Ishikawa (cell line): Measurements from ENCODE around the gene YWHAB.

ENCODE experiments used
- CEBPB ChIP-seq: IDR thresholded peaks from 2 replicates; pipeline ENCODE4 v1.6.1; 2012
- CREB1 ChIP-seq: IDR thresholded peaks from 2 replicates; pipeline ENCODE4 v1.6.1; 2012; ENCODE audit warnings: low read depth
- EGR1 ChIP-seq: IDR thresholded peaks from 2 replicates; pipeline ENCODE4 v1.6.1; 2012
- EP300 ChIP-seq: IDR thresholded peaks from 2 replicates; pipeline ENCODE4 v1.6.1; 2012; ENCODE audit warnings: borderline replicate concordance
- FOXM1 ChIP-seq: IDR thresholded peaks from 2 replicates; pipeline ENCODE4 v1.6.1; 2012; ENCODE audit warnings: low read depth, borderline replicate concordance
- MAX ChIP-seq: IDR thresholded peaks from 2 replicates; pipeline ENCODE4 v1.6.1; 2012
- NFIC ChIP-seq: IDR thresholded peaks from 2 replicates; pipeline ENCODE4 v1.6.1; 2012
- RAD21 ChIP-seq: IDR thresholded peaks from 2 replicates; pipeline ENCODE4 v1.6.1; 2012; ENCODE audit warnings: low read depth
- REST ChIP-seq: IDR thresholded peaks from 2 replicates; pipeline ENCODE4 v1.6.1; 2012; ENCODE audit warnings: low read depth, mild to moderate bottlenecking
- TAF1 ChIP-seq: IDR thresholded peaks from 2 replicates; pipeline ENCODE4 v1.6.1; 2012; ENCODE audit warnings: low read depth, mild to moderate bottlenecking
- TCF12 ChIP-seq: IDR thresholded peaks from 2 replicates; pipeline ENCODE4 v1.6.1; 2012; ENCODE audit warnings: low read depth
- TEAD4 ChIP-seq: IDR thresholded peaks from 2 replicates; pipeline ENCODE4 v1.6.1; 2012
- USF1 ChIP-seq: IDR thresholded peaks from 2 replicates; pipeline ENCODE4 v1.6.1; 2012
- YY1 ChIP-seq: IDR thresholded peaks from 2 replicates; pipeline ENCODE4 v1.6.1; 2012; ENCODE audit warnings: low read depth
- ZBTB7A ChIP-seq: IDR thresholded peaks from 2 replicates; pipeline ENCODE4 v1.6.1; 2012; ENCODE audit warnings: low read depth

Gene YWHAB

GRCh38 chr20:44916586-44916985, 31.1 kb downstream of the YWHAB start:
- TF ChIP-seq FOXM1: no peak
- TF ChIP-seq CREB1: no peak
- no peak for TF ChIP-seq MAX
- no peak for TF ChIP-seq REST
- no peak for TF ChIP-seq CEBPB
- TF ChIP-seq TEAD4: no peak

GRCh38 chr20:44917399-44917798, 31.9 kb downstream of the YWHAB start:
- TF ChIP-seq EP300 (no peak), ZBTB7A (no peak), RAD21 (no peak), MAX (no peak), CREB1 (no peak), TAF1 (no peak), USF1 (no peak), NFIC (no peak), TCF12 (no peak), FOXM1 (no peak), EGR1 (no peak), CEBPB (no peak), REST (no peak), YY1 (no peak), TEAD4 (no peak)

- TF ChIP-seq NFIC (no peak), YY1 (no peak)
Observed at GRCh38 chr20:44918342-44918741, 32.8 kb downstream of the YWHAB start.

- TF ChIP-seq CREB1 (no peak), TAF1 (no peak), NFIC (no peak), TCF12 (no peak), REST (no peak), EGR1 (no peak), FOXM1 (no peak), YY1 (no peak), MAX (no peak), USF1 (no peak), TEAD4 (no peak), RAD21 (no peak)
Observed at GRCh38 chr20:44918761-44919160, 33.3 kb downstream of the YWHAB start.

- TF ChIP-seq TAF1 (no peak), CREB1 (no peak), FOXM1 (no peak), EGR1 (no peak), YY1 (no peak), ZBTB7A (no peak)
Observed at GRCh38 chr20:44921447-44921846, 35.9 kb downstream of the YWHAB start.
